WTC11 (cell line): Measurements from ENCODE around the gene MYBL2. TPM values are rescaled to one million over a fixed set of nuclear protein-coding genes. Genes with fewer than 3 reads are reported as not detected.

Source experiments
- ATAC-seq: fragments of 200-7000 bp; cut with Tn5 transposase; 2 replicates; pipeline ENCODE4 v1.10.0; 2021; ENCODE audit warnings: mild to moderate bottlenecking, moderate library complexity
- CTCF ChIA-PET: fragments of 300-600 bp; sonication (Branson Sonifier 250); formaldehyde crosslinking; loops from one replicate; lab custom pipeline; 2021; ENCODE audit warnings: antibody characterized with exemption; lab: Charles Lee
- POLR2A ChIA-PET: fragments of 350-600 bp; sonication (Branson Sonifier 250); formaldehyde crosslinking; loops from one replicate; lab custom pipeline; 2021; ENCODE audit warnings: antibody characterized with exemption; lab: Charles Lee
- DNase-seq: peaks from one replicate; pipeline ENCODE4 v3.0.0; 2021; ENCODE audit warnings: low spot score
- H3K27ac Mint-ChIP-seq: 2 replicates; pipeline ENCODE4 v1.8.0; 2021; ENCODE audit warnings: mixed read lengths
- H3K27me3 Mint-ChIP-seq: 2 replicates; pipeline ENCODE4 v1.8.0; 2021; ENCODE audit warnings: low read depth, mild to moderate bottlenecking, moderate library complexity, mixed read lengths
- H3K36me3 Mint-ChIP-seq: 2 replicates; pipeline ENCODE4 v1.8.0; 2021; ENCODE audit warnings: mixed read lengths
- H3K4me1 Mint-ChIP-seq: 2 replicates; pipeline ENCODE4 v1.8.0; 2022; ENCODE audit warnings: mixed read lengths
- H3K4me3 Mint-ChIP-seq: 2 replicates; pipeline ENCODE4 v1.8.0; 2021; ENCODE audit warnings: mild to moderate bottlenecking, moderate library complexity, mixed read lengths
- H3K9me3 Mint-ChIP-seq: 2 replicates; pipeline ENCODE4 v1.8.0; 2021; ENCODE audit warnings: mixed read lengths
- CBFB ChIP-seq: sonication (generic); formaldehyde crosslinking; IDR thresholded peaks from 2 replicates; pipeline ENCODE4 v1.8.1; 2022; ENCODE audit warnings: mild to moderate bottlenecking, low read depth, missing genetic modification reagents
- E2F1 ChIP-seq: sonication (generic); formaldehyde crosslinking; IDR thresholded peaks from 2 replicates; pipeline ENCODE4 v1.8.0; 2022; ENCODE audit warnings: mild to moderate bottlenecking, missing genetic modification reagents
- EMX1 ChIP-seq: fragments of 250-450 bp; sonication (Bioruptor Pico); IDR thresholded peaks from 2 replicates; pipeline ENCODE4 v1.8.0; 2021; ENCODE audit warnings: mild to moderate bottlenecking
- ERG ChIP-seq: fragments of 250-450 bp; sonication (Bioruptor Pico); IDR thresholded peaks from 2 replicates; pipeline ENCODE4 v1.8.0; 2021; ENCODE audit warnings: mild to moderate bottlenecking
- FOXJ3 ChIP-seq: sonication (generic); formaldehyde crosslinking; IDR thresholded peaks from 2 replicates; pipeline ENCODE4 v1.9.0; 2021; ENCODE audit warnings: missing genetic modification reagents, mild to moderate bottlenecking, borderline replicate concordance
- FOXK1 ChIP-seq: sonication (generic); formaldehyde crosslinking; IDR thresholded peaks from 2 replicates; pipeline ENCODE4 v1.8.0; 2022; ENCODE audit warnings: mild to moderate bottlenecking, moderate library complexity, missing genetic modification reagents
- MLX ChIP-seq: sonication (generic); formaldehyde crosslinking; IDR thresholded peaks from 2 replicates; pipeline ENCODE4 v1.8.1; 2023; ENCODE audit warnings: mild to moderate bottlenecking, missing genetic modification reagents, moderate library complexity
- PRDM15 ChIP-seq: sonication (generic); formaldehyde crosslinking; IDR thresholded peaks from 2 replicates; pipeline ENCODE4 v1.8.0; 2022; ENCODE audit warnings: missing genetic modification reagents
- RELA ChIP-seq: sonication (generic); formaldehyde crosslinking; IDR thresholded peaks from 2 replicates; pipeline ENCODE4 v1.8.1; 2022; ENCODE audit warnings: missing genetic modification reagents, mild to moderate bottlenecking, borderline replicate concordance
- RORB ChIP-seq: fragments of 250-450 bp; sonication (Bioruptor Pico); IDR thresholded peaks from 2 replicates; pipeline ENCODE4 v1.9.0; 2021; ENCODE audit warnings: mild to moderate bottlenecking
- SMAD4 ChIP-seq: sonication (generic); formaldehyde crosslinking; IDR thresholded peaks from 2 replicates; pipeline ENCODE4 v1.8.0; 2022; ENCODE audit warnings: mild to moderate bottlenecking, missing genetic modification reagents
- SOX15 ChIP-seq: fragments of 250-450 bp; sonication (Bioruptor Pico); IDR thresholded peaks from 2 replicates; pipeline ENCODE4 v1.9.0; 2021; ENCODE audit warnings: mild to moderate bottlenecking
- ZNF263 ChIP-seq: sonication (generic); formaldehyde crosslinking; IDR thresholded peaks from 2 replicates; pipeline ENCODE4 v1.8.1; 2022; ENCODE audit warnings: low read depth, mild to moderate bottlenecking, moderate library complexity, missing genetic modification reagents
- ZNF671 ChIP-seq: fragments of 250-450 bp; sonication (Bioruptor Pico); IDR thresholded peaks from 2 replicates; pipeline ENCODE4 v1.8.0; 2021; ENCODE audit warnings: mild to moderate bottlenecking
- total RNA-seq: library from RNA; stranded (reverse); gene quantifications from 3 replicates; pipeline ENCODE4 v1.2.3, GENCODE V29; 2021
- TF ChIP-seq, protein P1 (sequence below): fragments of 250-450 bp; sonication (Bioruptor Pico); IDR thresholded peaks from 2 replicates; pipeline ENCODE4 v1.9.0; 2021; ENCODE audit warnings: mild to moderate bottlenecking
- TF ChIP-seq, protein P2 (sequence below): sonication (generic); formaldehyde crosslinking; IDR thresholded peaks from 2 replicates; pipeline ENCODE4 v1.8.1; 2022; ENCODE audit warnings: low read depth, mild to moderate bottlenecking, moderate library complexity, missing genetic modification reagents, borderline replicate concordance
- TF ChIP-seq, protein P3 (sequence below): fragments of 250-450 bp; sonication (Bioruptor Pico); IDR thresholded peaks from 2 replicates; pipeline ENCODE4 v1.9.0; 2021; ENCODE audit warnings: moderate library complexity, mild to moderate bottlenecking, inconsistent platforms, borderline replicate concordance
- TF ChIP-seq, protein P4 (sequence below): sonication (generic); formaldehyde crosslinking; conservative IDR thresholded peaks from 2 replicates; pipeline ENCODE4 v1.8.1; 2023; ENCODE audit warnings: mild to moderate bottlenecking, low read depth, missing genetic modification reagents, moderate library complexity
- TF ChIP-seq, protein P5 (sequence below): sonication (generic); formaldehyde crosslinking; IDR thresholded peaks from 2 replicates; pipeline ENCODE4 v1.8.0; 2022; ENCODE audit warnings: mild to moderate bottlenecking, missing genetic modification reagents

MYBL2 gene
- total RNA-seq, 1 experiment from 2014 or later = 166 TPM

- DNase-seq = no peak
- POLR2A ChIA-PET = interaction anchor here (0.6 kb wide), 1 partner anchor 239 kb away, joined by 3 read pairs; no protein-coding TSS in a partner anchor
- Mint-ChIP-seq H3K9me3 (no peaks in the 10 kb centered on the region), H3K4me3 (no peak overlapping the region), H3K27ac (no peak overlapping the region), H3K4me1 (peaks cover 9% of the 10 kb centered on the region), H3K27me3 (peaks cover 5% of the 10 kb centered on the region; the same call in 1 of the 2 replicates), H3K36me3 (no peaks in the 10 kb centered on the region)
- TF ChIP-seq ZNF671 (no peak), E2F1 (CRISPR knock-in tag) (no peak), CBFB (CRISPR knock-in tag) (no peak), RELA (no peak), PRDM15 (no peak), ZNF263 (CRISPR knock-in tag) (no peak), FOXJ3 (CRISPR knock-in tag) (no peak), EMX1 (CRISPR knock-in tag) (no peak), SOX15 (no peak), FOXK1 (CRISPR knock-in tag) (no peak), MLX (CRISPR knock-in tag) (no peak), RORB (no peak)
- TF ChIP-seq, protein P1, sequence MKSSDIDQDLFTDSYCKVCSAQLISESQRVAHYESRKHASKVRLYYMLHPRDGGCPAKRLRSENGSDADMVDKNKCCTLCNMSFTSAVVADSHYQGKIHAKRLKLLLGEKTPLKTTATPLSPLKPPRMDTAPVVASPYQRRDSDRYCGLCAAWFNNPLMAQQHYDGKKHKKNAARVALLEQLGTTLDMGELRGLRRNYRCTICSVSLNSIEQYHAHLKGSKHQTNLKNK (CRISPR knock-in tag) = no peak
- TF ChIP-seq, protein P2, sequence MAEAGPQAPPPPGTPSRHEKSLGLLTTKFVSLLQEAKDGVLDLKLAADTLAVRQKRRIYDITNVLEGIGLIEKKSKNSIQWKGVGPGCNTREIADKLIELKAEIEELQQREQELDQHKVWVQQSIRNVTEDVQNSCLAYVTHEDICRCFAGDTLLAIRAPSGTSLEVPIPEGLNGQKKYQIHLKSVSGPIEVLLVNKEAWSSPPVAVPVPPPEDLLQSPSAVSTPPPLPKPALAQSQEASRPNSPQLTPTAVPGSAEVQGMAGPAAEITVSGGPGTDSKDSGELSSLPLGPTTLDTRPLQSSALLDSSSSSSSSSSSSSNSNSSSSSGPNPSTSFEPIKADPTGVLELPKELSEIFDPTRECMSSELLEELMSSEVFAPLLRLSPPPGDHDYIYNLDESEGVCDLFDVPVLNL (CRISPR knock-in tag) = no peak
- TF ChIP-seq, protein P3, sequence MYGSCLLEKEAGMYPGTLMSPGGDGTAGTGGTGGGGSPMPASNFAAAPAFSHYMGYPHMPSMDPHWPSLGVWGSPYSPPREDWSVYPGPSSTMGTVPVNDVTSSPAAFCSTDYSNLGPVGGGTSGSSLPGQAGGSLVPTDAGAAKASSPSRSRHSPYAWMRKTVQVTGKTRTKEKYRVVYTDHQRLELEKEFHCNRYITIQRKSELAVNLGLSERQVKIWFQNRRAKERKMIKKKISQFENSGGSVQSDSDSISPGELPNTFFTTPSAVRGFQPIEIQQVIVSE (CRISPR knock-in tag) = no peak
- CTCF ChIA-PET = interaction anchor here (1.2 to 1.7 kb wide), 3 partner anchors 12 to 223 kb away, joined by 4 to 8 read pairs (median 6); no protein-coding TSS in a partner anchor
- ATAC-seq = no peak
Measured at GRCh38 chr20:43761386-43762340, 94.7 kb downstream of the MYBL2 start.

- Mint-ChIP-seq H3K4me3 (no peak overlapping the region), H3K9me3 (no peaks in the 10 kb centered on the region), H3K4me1 (peaks cover 9% of the 10 kb centered on the region), H3K27ac (no peak overlapping the region), H3K36me3 (no peaks in the 10 kb centered on the region), H3K27me3 (peaks cover 4% of the 10 kb centered on the region)
- ATAC-seq (no peak), DNase-seq (no peak)
- CTCF ChIA-PET = interaction anchor here (1.6 to 1.7 kb wide), 2 partner anchors 221 to 225 kb away, joined by 4 to 6 read pairs; no protein-coding TSS in a partner anchor
- POLR2A ChIA-PET = no interaction called here
- no peak for TF ChIP-seq ERG (CRISPR knock-in tag)
- TF ChIP-seq, protein P3 (CRISPR knock-in tag) = no peak
- TF ChIP-seq, protein P4, sequence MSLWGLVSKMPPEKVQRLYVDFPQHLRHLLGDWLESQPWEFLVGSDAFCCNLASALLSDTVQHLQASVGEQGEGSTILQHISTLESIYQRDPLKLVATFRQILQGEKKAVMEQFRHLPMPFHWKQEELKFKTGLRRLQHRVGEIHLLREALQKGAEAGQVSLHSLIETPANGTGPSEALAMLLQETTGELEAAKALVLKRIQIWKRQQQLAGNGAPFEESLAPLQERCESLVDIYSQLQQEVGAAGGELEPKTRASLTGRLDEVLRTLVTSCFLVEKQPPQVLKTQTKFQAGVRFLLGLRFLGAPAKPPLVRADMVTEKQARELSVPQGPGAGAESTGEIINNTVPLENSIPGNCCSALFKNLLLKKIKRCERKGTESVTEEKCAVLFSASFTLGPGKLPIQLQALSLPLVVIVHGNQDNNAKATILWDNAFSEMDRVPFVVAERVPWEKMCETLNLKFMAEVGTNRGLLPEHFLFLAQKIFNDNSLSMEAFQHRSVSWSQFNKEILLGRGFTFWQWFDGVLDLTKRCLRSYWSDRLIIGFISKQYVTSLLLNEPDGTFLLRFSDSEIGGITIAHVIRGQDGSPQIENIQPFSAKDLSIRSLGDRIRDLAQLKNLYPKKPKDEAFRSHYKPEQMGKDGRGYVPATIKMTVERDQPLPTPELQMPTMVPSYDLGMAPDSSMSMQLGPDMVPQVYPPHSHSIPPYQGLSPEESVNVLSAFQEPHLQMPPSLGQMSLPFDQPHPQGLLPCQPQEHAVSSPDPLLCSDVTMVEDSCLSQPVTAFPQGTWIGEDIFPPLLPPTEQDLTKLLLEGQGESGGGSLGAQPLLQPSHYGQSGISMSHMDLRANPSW (CRISPR knock-in tag) = no peak
- TF ChIP-seq, protein P5, sequence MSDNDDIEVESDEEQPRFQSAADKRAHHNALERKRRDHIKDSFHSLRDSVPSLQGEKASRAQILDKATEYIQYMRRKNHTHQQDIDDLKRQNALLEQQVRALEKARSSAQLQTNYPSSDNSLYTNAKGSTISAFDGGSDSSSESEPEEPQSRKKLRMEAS (CRISPR knock-in tag) = no peak
- TF ChIP-seq SMAD4 (CRISPR knock-in tag) = no peak
Measured at GRCh38 chr20:43762911-43763310, 96.0 kb downstream of the MYBL2 start.
